ENCODE results near the gene WDR13. TPM values are rescaled to one million over a fixed set of nuclear protein-coding genes. Genes with fewer than 3 reads are reported as not detected.

Gene WDR13
- total RNA-seq, 1 experiment from 2014 or later, result 48.1 TPM

- TF ChIP-seq EZH2 (IDR thresholded peaks at IDR 0.05; ENCODE audit: borderline replicate concordance, low read depth, low read length, poor library complexity, severe bottlenecking), result no peak
- peak; percentile 46 for TF ChIP-seq CTCF (conservative IDR thresholded peaks at IDR 0.05; ENCODE audit: low read depth, low read length)
- Histone ChIP-seq H3K9me3 (ENCODE audit: low read depth, low read length, poor library complexity, severe bottlenecking) (no peaks in the 10 kb centered on the region), H3K36me3 (ENCODE audit: insufficient read depth, low read length, poor library complexity, severe bottlenecking) (peaks cover 38% of the 10 kb centered on the region), H3K27ac (ENCODE audit: low read depth, low read length, poor library complexity, severe bottlenecking) (peak within 1 kb of the TSS; percentile 99), H3K4me3 (ENCODE audit: low read depth, low read length, poor library complexity, severe bottlenecking) (peak within 1 kb of the TSS; percentile 71), H3K4me1 (ENCODE audit: insufficient read depth, low read length, poor library complexity, severe bottlenecking) (peaks cover 4% of the 10 kb centered on the region), H3K27me3 (replicated peaks; ENCODE audit: insufficient read depth, low read depth, low read length, poor library complexity) (no peaks in the 10 kb centered on the region)
- peak; percentile 96 for DNase-seq (ENCODE audit: low spot score)
- BruUV-seq (replicated peaks), result TSS peak; percentile 72
- POLR2A ChIA-PET (ENCODE audit: low non-redundant PET), result interaction anchor here (0.6 to 0.7 kb wide), 2 partner anchors 22 to 102 kb away, joined by 4 to 16 read pairs; no protein-coding TSS in a partner anchor
- CTCF ChIA-PET, result interaction anchor here (0.6 to 0.7 kb wide), 2 partner anchors 15 to 992 kb away, joined by 3 read pairs; no protein-coding TSS in a partner anchor
- intact Hi-C loops (cut with micrococcal nuclease; ENCODE audit: unreplicated experiment), result no loop called here
Measured at GRCh38 chrX:48574270-48575266, 22.7 kb upstream of the WDR13 start, which contains the start of gene RBM3. Gene RBM3, plus strand, starts transcription at chrX:48574484. Its CDS starts 697 bp downstream, at chrX:48575181.

- Histone ChIP-seq H3K27ac (ENCODE audit: low read depth, low read length, poor library complexity, severe bottlenecking) (peak overlapping the region; percentile 99), H3K27me3 (replicated peaks; ENCODE audit: insufficient read depth, low read depth, low read length, poor library complexity) (no peaks in the 10 kb centered on the region), H3K9me3 (ENCODE audit: low read depth, low read length, poor library complexity, severe bottlenecking) (no peaks in the 10 kb centered on the region), H3K4me1 (ENCODE audit: insufficient read depth, low read length, poor library complexity, severe bottlenecking) (peaks cover 4% of the 10 kb centered on the region), H3K4me3 (ENCODE audit: low read depth, low read length, poor library complexity, severe bottlenecking) (peak overlapping the region; percentile 71), H3K36me3 (ENCODE audit: insufficient read depth, low read length, poor library complexity, severe bottlenecking) (peaks cover 40% of the 10 kb centered on the region)
- TF ChIP-seq EZH2 (IDR thresholded peaks at IDR 0.05; ENCODE audit: borderline replicate concordance, low read depth, low read length, poor library complexity, severe bottlenecking), result no peak
- TF ChIP-seq CTCF (conservative IDR thresholded peaks at IDR 0.05; ENCODE audit: low read depth, low read length), result no peak
- POLR2A ChIA-PET (ENCODE audit: low non-redundant PET), result interaction anchor here (0.6 kb wide), 1 partner anchor 426 kb away, joined by 7 read pairs; no protein-coding TSS in a partner anchor
- intact Hi-C loops (cut with micrococcal nuclease; ENCODE audit: unreplicated experiment), result no loop called here
- no peak for DNase-seq (ENCODE audit: low spot score)
- BruUV-seq (replicated peaks), result no TSS peak
- CTCF ChIA-PET, result no interaction called here
Measured at GRCh38 chrX:48575642-48576041, 21.6 kb upstream of the WDR13 start.

GRCh38 chrX:48576108-48576507 is 21.2 kb upstream of the WDR13 start:
- Histone ChIP-seq H3K36me3 (ENCODE audit: insufficient read depth, low read length, poor library complexity, severe bottlenecking) (peaks cover 40% of the 10 kb centered on the region), H3K27ac (ENCODE audit: low read depth, low read length, poor library complexity, severe bottlenecking) (no peak overlapping the region), H3K4me1 (ENCODE audit: insufficient read depth, low read length, poor library complexity, severe bottlenecking) (peaks cover 4% of the 10 kb centered on the region), H3K4me3 (ENCODE audit: low read depth, low read length, poor library complexity, severe bottlenecking) (peak overlapping the region; percentile 71), H3K27me3 (replicated peaks; ENCODE audit: insufficient read depth, low read depth, low read length, poor library complexity) (no peaks in the 10 kb centered on the region), H3K9me3 (ENCODE audit: low read depth, low read length, poor library complexity, severe bottlenecking) (no peaks in the 10 kb centered on the region)
- no TSS peak for BruUV-seq (replicated peaks)
- ChIA-PET POLR2A (ENCODE audit: low non-redundant PET) (interaction anchor here (0.6 kb wide), 1 partner anchor 427 kb away, joined by 7 read pairs; no protein-coding TSS in a partner anchor), CTCF (no interaction called here)
- TF ChIP-seq EZH2 (IDR thresholded peaks at IDR 0.05; ENCODE audit: borderline replicate concordance, low read depth, low read length, poor library complexity, severe bottlenecking) (no peak), CTCF (conservative IDR thresholded peaks at IDR 0.05; ENCODE audit: low read depth, low read length) (no peak)
- no peak for DNase-seq (ENCODE audit: low spot score)
- intact Hi-C loops (cut with micrococcal nuclease; ENCODE audit: unreplicated experiment), result no loop called here
